OCI-M1 (cell line): Measurements from ENCODE around the gene SPRR1A.
A peak's percentile ranks its signal among the peaks of the same experiment; 100 is the strongest.

Experiments used
- DNase-seq: peaks from one replicate; lab custom pipeline; 2025; lab: John Stamatoyannopoulos, UW

SPRR1A gene

GRCh38 chr1:152983743-152984142, at the start of gene SPRR1A:
TSS of gene SPRR1A (plus strand) at chr1:152984081. CDS start at chr1:152985231, 1,150 bp downstream.
- DNase-seq: no peak

GRCh38 chr1:152940614-152941013, 43.3 kb upstream of the SPRR1A start:
- DNase-seq: no peak

- DNase-seq: no peak
Observed at GRCh38 chr1:152941037-152941711, 42.7 kb upstream of the SPRR1A start.

- DNase-seq: no peak
Observed at GRCh38 chr1:152942161-152942560, 41.7 kb upstream of the SPRR1A start.

GRCh38 chr1:152946248-152946647, 37.6 kb upstream of the SPRR1A start:
- DNase-seq: no peak

- DNase-seq: no peak
Observed at GRCh38 chr1:152946651-152947256, 37.1 kb upstream of the SPRR1A start, which contains the start of gene SPRR5. TSS of gene SPRR5 (plus strand) at chr1:152947206. CDS start at chr1:152948555, 1,349 bp downstream.

GRCh38 chr1:152951711-152952110, 32.2 kb upstream of the SPRR1A start:
- no peak for DNase-seq

GRCh38 chr1:152953761-152954160, 30.1 kb upstream of the SPRR1A start:
- DNase-seq: no peak

- no peak for DNase-seq
Observed at GRCh38 chr1:152954436-152954835, 29.4 kb upstream of the SPRR1A start.

- no peak for DNase-seq
Observed at GRCh38 chr1:152957561-152957960, 26.3 kb upstream of the SPRR1A start.

- DNase-seq: no peak
Observed at GRCh38 chr1:152959273-152959672, 24.6 kb upstream of the SPRR1A start.

- DNase-seq: no peak
Observed at GRCh38 chr1:152959801-152960451, 24.0 kb upstream of the SPRR1A start.

GRCh38 chr1:152960452-152961044, 23.3 kb upstream of the SPRR1A start:
- no peak for DNase-seq

- DNase-seq: no peak
Observed at GRCh38 chr1:152961226-152961891, 22.5 kb upstream of the SPRR1A start.

GRCh38 chr1:152962876-152963415, 20.9 kb upstream of the SPRR1A start:
- no peak for DNase-seq

- DNase-seq: no peak
Observed at GRCh38 chr1:152964536-152964935, 19.3 kb upstream of the SPRR1A start.

- DNase-seq: no peak
Observed at GRCh38 chr1:152965853-152966252, 18.0 kb upstream of the SPRR1A start.

- peak; percentile 22 for DNase-seq
Observed at GRCh38 chr1:152967201-152967600, 16.7 kb upstream of the SPRR1A start.

GRCh38 chr1:152968248-152968647, 15.6 kb upstream of the SPRR1A start:
- peak; percentile 81 for DNase-seq

- no peak for DNase-seq
Observed at GRCh38 chr1:152969036-152969435, 14.8 kb upstream of the SPRR1A start.

- no peak for DNase-seq
Observed at GRCh38 chr1:152970495-152970894, 13.4 kb upstream of the SPRR1A start, which contains the start of gene SPRR4. TSS of gene SPRR4 (plus strand) at chr1:152970648. CDS start at chr1:152971891, 1,243 bp downstream.
